ENCODE results near the gene SPATA2.

- no peak for TF ChIP-seq CTCF (IDR thresholded peaks at IDR 0.05; ENCODE audit: low read length)
- TF ChIP-seq EZH2 (optimal IDR thresholded peaks at IDR 0.05; ENCODE audit: low read depth, low read length): no peak
Observed at GRCh38 chr20:49907405-49908257, 7.7 kb downstream of the SPATA2 start.
